ENCODE measurements around the gene USP51.

Gene USP51

GRCh38 chrX:55452833-55453124 is 36.9 kb downstream of the USP51 start:
- TF ChIP-seq NFIC (IDR thresholded peaks at IDR 0.05) (no peak), MAX (IDR thresholded peaks at IDR 0.05) (no peak), TAF1 (IDR thresholded peaks at IDR 0.05; ENCODE audit: low read depth) (no peak), RAD21 (IDR thresholded peaks at IDR 0.05; ENCODE audit: low read depth) (no peak), CREB1 (IDR thresholded peaks at IDR 0.05; ENCODE audit: low read depth) (no peak), USF1 (IDR thresholded peaks at IDR 0.05) (no peak), ZBTB7A (IDR thresholded peaks at IDR 0.05; ENCODE audit: low read depth) (no peak), EGR1 (IDR thresholded peaks at IDR 0.05) (no peak), CEBPB (IDR thresholded peaks at IDR 0.05) (no peak), TEAD4 (IDR thresholded peaks at IDR 0.05) (no peak), EP300 (IDR thresholded peaks at IDR 0.05; ENCODE audit: borderline replicate concordance) (no peak), YY1 (IDR thresholded peaks at IDR 0.05; ENCODE audit: low read depth) (no peak), REST (IDR thresholded peaks at IDR 0.05; ENCODE audit: low read depth) (no peak), TCF12 (IDR thresholded peaks at IDR 0.05; ENCODE audit: low read depth) (no peak), FOXM1 (IDR thresholded peaks at IDR 0.05; ENCODE audit: borderline replicate concordance, low read depth) (no peak)

GRCh38 chrX:55451990-55452832 is 37.4 kb downstream of the USP51 start, which contains the start of gene MAGEH1:
TSS of gene MAGEH1 (plus strand) at chrX:55452127. CDS start at chrX:55452375, 248 bp downstream.
- TF ChIP-seq NFIC (IDR thresholded peaks at IDR 0.05) (no peak), TEAD4 (IDR thresholded peaks at IDR 0.05) (no peak), ZBTB7A (IDR thresholded peaks at IDR 0.05; ENCODE audit: low read depth) (no peak), CEBPB (IDR thresholded peaks at IDR 0.05) (no peak), TCF12 (IDR thresholded peaks at IDR 0.05; ENCODE audit: low read depth) (no peak), REST (IDR thresholded peaks at IDR 0.05; ENCODE audit: low read depth) (no peak), EP300 (IDR thresholded peaks at IDR 0.05; ENCODE audit: borderline replicate concordance) (no peak), TAF1 (IDR thresholded peaks at IDR 0.05; ENCODE audit: low read depth) (no peak), MAX (IDR thresholded peaks at IDR 0.05) (no peak), USF1 (IDR thresholded peaks at IDR 0.05) (no peak), CREB1 (IDR thresholded peaks at IDR 0.05; ENCODE audit: low read depth) (no peak), YY1 (IDR thresholded peaks at IDR 0.05; ENCODE audit: low read depth) (no peak), RAD21 (IDR thresholded peaks at IDR 0.05; ENCODE audit: low read depth) (no peak)

GRCh38 chrX:55451626-55451989 is 38.0 kb downstream of the USP51 start:
- TF ChIP-seq TCF12 (IDR thresholded peaks at IDR 0.05; ENCODE audit: low read depth), result no peak
- TF ChIP-seq TEAD4 (IDR thresholded peaks at IDR 0.05), result no peak
- TF ChIP-seq CREB1 (IDR thresholded peaks at IDR 0.05; ENCODE audit: low read depth), result no peak
- no peak for TF ChIP-seq FOXM1 (IDR thresholded peaks at IDR 0.05; ENCODE audit: borderline replicate concordance, low read depth)
- no peak for TF ChIP-seq REST (IDR thresholded peaks at IDR 0.05; ENCODE audit: low read depth)
- TF ChIP-seq RAD21 (IDR thresholded peaks at IDR 0.05; ENCODE audit: low read depth), result no peak
- TF ChIP-seq CEBPB (IDR thresholded peaks at IDR 0.05), result no peak
- TF ChIP-seq USF1 (IDR thresholded peaks at IDR 0.05), result no peak
- TF ChIP-seq EP300 (IDR thresholded peaks at IDR 0.05; ENCODE audit: borderline replicate concordance), result no peak
- no peak for TF ChIP-seq NFIC (IDR thresholded peaks at IDR 0.05)
- no peak for TF ChIP-seq EGR1 (IDR thresholded peaks at IDR 0.05)
- no peak for TF ChIP-seq ZBTB7A (IDR thresholded peaks at IDR 0.05; ENCODE audit: low read depth)
- TF ChIP-seq YY1 (IDR thresholded peaks at IDR 0.05; ENCODE audit: low read depth), result no peak
- TF ChIP-seq TAF1 (IDR thresholded peaks at IDR 0.05; ENCODE audit: low read depth), result no peak
- no peak for TF ChIP-seq MAX (IDR thresholded peaks at IDR 0.05)

All from Ishikawa (cell line).